Right cardiac atrium (tissue), 5 donors: ENCODE results near the gene EPHB3. TPM values are rescaled to one million over a fixed set of nuclear protein-coding genes. Genes with fewer than 3 reads are reported as not detected.

Source experiments
- ATAC-seq, 2 donors: fragments of 200-7000 bp; cut with Tn5 transposase; one replicate each; pipeline versions ENCODE4 v1.8.0 to v1.9.1; 2020; ENCODE audit warnings: moderate library complexity in 2 of 2, mild to moderate bottlenecking in 1 of 2
- DNase-seq, 3 donors: peaks; one replicate each; pipeline ENCODE4 v3.0.0-alpha.2; 2020
- H3K27ac ChIP-seq: one replicate; pipeline ENCODE4 v1.5.1; 2013; ENCODE audit warnings: mild to moderate bottlenecking, low read length, control low read depth, moderate library complexity
- H3K27me3 ChIP-seq: one replicate; pipeline ENCODE4 v1.6.1; 2013; ENCODE audit not compliant: control insufficient read depth, insufficient read depth
- H3K4me1 ChIP-seq: one replicate; pipeline ENCODE4 v1.6.1; 2013; ENCODE audit warnings: low read length; ENCODE audit not compliant: control insufficient read depth, insufficient read depth
- H3K4me3 ChIP-seq: one replicate; pipeline ENCODE4 v1.5.1; 2013; ENCODE audit warnings: low read length, control low read depth
- H3K9me3 ChIP-seq: one replicate; pipeline ENCODE4 v1.6.1; 2013; ENCODE audit warnings: low read length; ENCODE audit not compliant: control insufficient read depth
- WGBS: extraction: QIAGEN DNeasy Blood & Tissue Kit; methylation state at CpG from one replicate; pipeline ENCODE4 v1.1.7; 2013; 5-methylcytosine and 5-hydroxymethylcytosine counted together
- intact Hi-C, 4 donors: fragments of 100-400 bp; cut with DNase I; formaldehyde crosslinking; loops; one replicate each; pipeline versions ENCODE4 v1.11.0 to v1.14.0; 2022 to 2023
- polyA plus RNA-seq: library from polyadenylated mRNA; stranded (reverse); fragments of 200-250 nt; gene quantifications from one replicate; pipeline ENCODE4 v1.2.3, GENCODE V29; 2013
- total RNA-seq, 4 donors: library from RNA; stranded (reverse); fragmentation: NEBNext Ultra II Directional; extraction: Animal tissue kit (Norgen Biotek cat#: 25700); gene quantifications; one replicate each; pipeline ENCODE4 v1.2.1, GENCODE V29; 2021
- donor health status: healthy with polysubstance abuse.
- donor health status: DM: no; HTN: yes; CAD: no.
- donor health status: DM: no; HTN: no; CAD: no.
- donor health status: DM: no; HTN: yes; CAD: no; lungs with severe emphysema.
- donor health status: DM: yes; HTN: yes; CAD: no.

EPHB3 gene
- total and polyA plus RNA-seq, 5 donors = 0.52 to 3.4 (median 2.9) TPM

GRCh38 chr3:184631472-184631861 lies 69.9 kb downstream of the EPHB3 start:
- no peaks in the 10 kb centered on the region for H3K9me3 ChIP-seq
- no peak for ATAC-seq
- WGBS = 91% methylated on average over 19 of the region's 19 CpGs
- H3K27me3 ChIP-seq = no peaks in the 10 kb centered on the region
- no peaks in the 10 kb centered on the region for H3K4me1 ChIP-seq
- no peak overlapping the region for H3K4me3 ChIP-seq
- DNase-seq = no peak
- intact Hi-C loops = no loop called here
- H3K27ac ChIP-seq = no peak overlapping the region

Other genes with a start within 250 kb of the EPHB3 start
- 100 to 1,000 TPM; 215 to 301 (median 245) TPM for gene EIF4G1, start 247.2 kb upstream of the EPHB3 start, total RNA-seq
- gene EIF4G1, start 247.2 kb upstream of the EPHB3 start, polyA plus RNA-seq = 203 TPM
- 10 to 100 TPM; 26.5 to 41.1 (median 33.6) TPM for gene FAM131A, start 224.2 kb upstream of the EPHB3 start, total RNA-seq
- 34.3 TPM for gene FAM131A, start 224.2 kb upstream of the EPHB3 start, polyA plus RNA-seq
- 1 to 10 TPM; 2.0 to 4.9 (median 3.6) TPM for gene CLCN2, start 200.2 kb upstream of the EPHB3 start, total RNA-seq
- 2.7 TPM for gene CLCN2, start 200.2 kb upstream of the EPHB3 start, polyA plus RNA-seq
- gene POLR2H, start 200.1 kb upstream of the EPHB3 start, total RNA-seq = 10 to 100 TPM; 24.4 to 32.9 (median 30.1) TPM
- gene POLR2H, start 200.1 kb upstream of the EPHB3 start, polyA plus RNA-seq = 37.6 TPM
- gene THPO, start 183.6 kb upstream of the EPHB3 start, total RNA-seq = under 1 TPM; 0.23 to 0.47 (median 0.29) TPM
- 0.34 TPM for gene THPO, start 183.6 kb upstream of the EPHB3 start, polyA plus RNA-seq
- gene CHRD, start 181.7 kb upstream of the EPHB3 start, total RNA-seq = 10 to 100 TPM in 3 of 4 donors, 1 to 10 TPM in 1; 8.6 to 11.3 (median 10.4) TPM
- gene CHRD, start 181.7 kb upstream of the EPHB3 start, polyA plus RNA-seq = 12.1 TPM
- gene MAGEF1, start 150.3 kb downstream of the EPHB3 start, total RNA-seq = 10 to 100 TPM; 25.5 to 29.8 (median 27.3) TPM
- 30.4 TPM for gene MAGEF1, start 150.3 kb downstream of the EPHB3 start, polyA plus RNA-seq